Glutamatergic neuron (in vitro differentiated cells): ENCODE results near the gene YPEL4. TPM values are rescaled to one million over a fixed set of nuclear protein-coding genes. Genes with fewer than 3 reads are reported as not detected.

ENCODE experiments used
- DNase-seq: peaks from one replicate; pipeline ENCODE4 v3.0.0; 2022
- H3K27ac Mint-ChIP-seq: one replicate; pipeline ENCODE4 v1.8.0; 2020; ENCODE audit warnings: mild to moderate bottlenecking, mixed read lengths, inconsistent platforms; ENCODE audit not compliant: unreplicated experiment
- H3K27me3 Mint-ChIP-seq: one replicate; pipeline ENCODE4 v1.8.0; 2020; ENCODE audit warnings: mild to moderate bottlenecking, moderate library complexity, mixed read lengths, inconsistent platforms; ENCODE audit not compliant: unreplicated experiment
- H3K36me3 Mint-ChIP-seq: one replicate; pipeline ENCODE4 v1.8.0; 2020; ENCODE audit warnings: mild to moderate bottlenecking, mixed read lengths, inconsistent platforms; ENCODE audit not compliant: unreplicated experiment
- H3K4me1 Mint-ChIP-seq: one replicate; pipeline ENCODE4 v1.8.0; 2020; ENCODE audit warnings: mild to moderate bottlenecking, low read depth, mixed read lengths, inconsistent platforms; ENCODE audit not compliant: unreplicated experiment
- H3K4me3 Mint-ChIP-seq: one replicate; pipeline ENCODE4 v1.8.0; 2020; ENCODE audit warnings: mild to moderate bottlenecking, mixed read lengths, inconsistent platforms; ENCODE audit not compliant: unreplicated experiment
- H3K9me3 Mint-ChIP-seq: one replicate; pipeline ENCODE4 v1.8.0; 2020; ENCODE audit warnings: mild to moderate bottlenecking, moderate library complexity, mixed read lengths, inconsistent platforms; ENCODE audit not compliant: unreplicated experiment
- total RNA-seq: library from RNA; stranded (reverse); fragmentation: NEBNext Ultra II Directional; extraction: Animal tissue kit (Norgen Biotek cat#: 25700); gene quantifications from one replicate; pipeline ENCODE4 v1.2.1, GENCODE V29; 2021; ENCODE audit not compliant: unreplicated experiment
- TF ChIP-seq, protein P1 (sequence below): fragments of 200-600 bp; sonication (generic); IDR thresholded peaks from one replicate; pipeline ENCODE4 v1.5.0; 2021; ENCODE audit not compliant: partially characterized antibody, unreplicated experiment

The YPEL4 gene
- total RNA-seq, 1 donor from 2014 or later: 16.9 TPM

DNA sequence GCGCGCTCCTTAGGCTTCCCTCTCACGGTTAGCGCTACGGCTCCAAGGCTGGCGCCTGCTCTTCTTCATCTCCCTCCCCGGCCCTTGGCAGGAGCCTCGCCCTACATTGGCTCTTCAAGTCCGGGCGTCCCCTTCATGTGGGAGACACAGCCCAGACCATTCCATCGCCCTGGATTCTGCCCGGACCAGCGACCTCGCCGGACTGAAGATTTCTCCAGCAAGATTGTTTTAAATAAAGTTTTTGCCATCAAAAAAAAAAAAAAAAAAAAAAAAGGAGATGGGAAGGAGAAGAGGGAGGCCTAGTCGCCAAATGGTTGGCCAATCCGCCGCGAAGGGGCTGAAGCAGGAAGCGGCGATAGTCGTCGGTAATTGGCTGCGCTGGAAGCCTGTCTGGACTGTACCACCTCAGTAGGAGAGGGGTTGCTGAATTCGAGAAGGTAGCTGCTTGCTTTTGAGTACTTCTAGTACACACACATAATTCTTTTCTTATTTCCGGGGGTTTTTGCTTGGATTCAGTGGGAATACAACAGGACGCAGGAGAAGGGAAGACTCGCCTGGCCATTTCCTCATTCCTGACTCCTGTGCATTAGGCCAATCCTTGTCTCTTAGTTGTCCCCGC, 17.5 kb upstream of the YPEL4 start:
- no peaks in the 10 kb centered on the region for H3K36me3 Mint-ChIP-seq
- peak overlapping the region; percentile 97 for H3K4me3 Mint-ChIP-seq
- H3K4me1 Mint-ChIP-seq: peaks cover 5% of the 10 kb centered on the region
- TF ChIP-seq, protein P1, sequence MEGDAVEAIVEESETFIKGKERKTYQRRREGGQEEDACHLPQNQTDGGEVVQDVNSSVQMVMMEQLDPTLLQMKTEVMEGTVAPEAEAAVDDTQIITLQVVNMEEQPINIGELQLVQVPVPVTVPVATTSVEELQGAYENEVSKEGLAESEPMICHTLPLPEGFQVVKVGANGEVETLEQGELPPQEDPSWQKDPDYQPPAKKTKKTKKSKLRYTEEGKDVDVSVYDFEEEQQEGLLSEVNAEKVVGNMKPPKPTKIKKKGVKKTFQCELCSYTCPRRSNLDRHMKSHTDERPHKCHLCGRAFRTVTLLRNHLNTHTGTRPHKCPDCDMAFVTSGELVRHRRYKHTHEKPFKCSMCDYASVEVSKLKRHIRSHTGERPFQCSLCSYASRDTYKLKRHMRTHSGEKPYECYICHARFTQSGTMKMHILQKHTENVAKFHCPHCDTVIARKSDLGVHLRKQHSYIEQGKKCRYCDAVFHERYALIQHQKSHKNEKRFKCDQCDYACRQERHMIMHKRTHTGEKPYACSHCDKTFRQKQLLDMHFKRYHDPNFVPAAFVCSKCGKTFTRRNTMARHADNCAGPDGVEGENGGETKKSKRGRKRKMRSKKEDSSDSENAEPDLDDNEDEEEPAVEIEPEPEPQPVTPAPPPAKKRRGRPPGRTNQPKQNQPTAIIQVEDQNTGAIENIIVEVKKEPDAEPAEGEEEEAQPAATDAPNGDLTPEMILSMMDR: no peak
- peak overlapping the region; percentile 100 for H3K27ac Mint-ChIP-seq
- H3K27me3 Mint-ChIP-seq: peaks cover 21% of the 10 kb centered on the region
- peaks cover 24% of the 10 kb centered on the region for H3K9me3 Mint-ChIP-seq
- DNase-seq: peak; percentile 89

DNA sequence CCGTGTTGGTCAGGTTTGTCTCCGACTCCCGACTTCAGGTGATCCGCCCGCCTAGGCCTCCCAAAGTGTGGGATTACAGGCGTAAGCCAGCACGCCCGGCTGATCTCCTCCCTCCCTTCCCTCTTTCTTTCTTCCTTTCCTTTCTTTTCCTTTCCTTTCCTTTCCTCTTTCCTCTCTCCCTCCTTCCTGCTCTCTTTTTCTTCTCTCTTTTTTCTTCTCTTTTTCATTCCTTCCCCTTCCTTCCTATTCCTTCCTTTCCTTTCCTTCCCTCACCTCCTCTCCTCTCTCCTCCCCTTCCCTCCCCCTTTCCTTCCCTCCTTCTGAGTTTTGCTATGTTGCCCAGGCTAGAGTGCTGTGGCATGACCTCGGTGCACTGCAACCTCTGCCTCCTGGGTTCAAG, 14.3 kb upstream of the YPEL4 start:
- no peaks in the 10 kb centered on the region for H3K36me3 Mint-ChIP-seq
- H3K4me3 Mint-ChIP-seq: no peak overlapping the region
- DNase-seq: no peak
- H3K27me3 Mint-ChIP-seq: peaks cover 18% of the 10 kb centered on the region
- H3K27ac Mint-ChIP-seq: no peak overlapping the region
- TF ChIP-seq, protein P1: no peak
- no peaks in the 10 kb centered on the region for H3K4me1 Mint-ChIP-seq
- peaks cover 23% of the 10 kb centered on the region for H3K9me3 Mint-ChIP-seq

DNA sequence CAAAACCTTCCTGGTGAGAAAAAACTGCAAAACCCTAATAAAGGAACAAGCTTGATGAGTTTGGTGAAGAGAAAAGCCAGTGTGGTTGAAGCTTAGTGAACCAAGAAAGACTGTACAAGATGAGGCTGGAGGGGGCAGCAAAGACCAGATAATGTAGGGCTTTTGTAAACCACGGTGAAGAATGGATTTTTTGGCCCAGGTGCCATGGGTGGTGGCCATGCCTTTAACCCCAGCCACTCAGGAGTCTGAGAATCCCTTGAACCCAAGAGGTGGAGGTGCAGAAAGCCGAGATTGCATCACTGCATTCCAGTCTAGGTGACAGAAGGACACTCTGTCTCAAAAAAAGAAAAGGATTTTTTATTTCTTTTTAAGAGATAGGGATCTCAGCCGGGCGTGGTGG, 13.2 kb upstream of the YPEL4 start:
- peaks cover 13% of the 10 kb centered on the region for H3K27me3 Mint-ChIP-seq
- H3K27ac Mint-ChIP-seq: peak overlapping the region; percentile 38
- no peak for DNase-seq
- peaks cover 16% of the 10 kb centered on the region for H3K9me3 Mint-ChIP-seq
- H3K36me3 Mint-ChIP-seq: no peaks in the 10 kb centered on the region
- no peak overlapping the region for H3K4me3 Mint-ChIP-seq
- peaks cover 5% of the 10 kb centered on the region for H3K4me1 Mint-ChIP-seq
- TF ChIP-seq, protein P1: no peak

DNA sequence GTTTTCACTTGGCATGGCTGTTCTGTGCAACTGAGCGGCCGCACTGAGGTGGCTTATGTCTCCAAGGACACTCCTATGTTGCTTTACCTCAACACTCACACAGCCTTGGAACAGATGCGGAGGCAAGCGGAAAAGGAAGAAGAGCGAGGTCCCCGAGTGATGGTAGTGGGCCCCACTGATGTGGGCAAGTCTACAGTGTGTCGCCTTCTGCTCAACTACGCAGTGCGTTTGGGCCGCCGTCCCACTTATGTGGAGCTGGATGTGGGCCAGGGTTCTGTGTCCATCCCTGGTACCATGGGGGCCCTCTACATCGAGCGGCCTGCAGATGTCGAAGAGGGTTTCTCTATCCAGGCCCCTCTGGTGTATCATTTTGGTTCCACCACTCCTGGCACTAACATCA, 10.0 kb upstream of the YPEL4 start:
- Mint-ChIP-seq H3K4me1 (peaks cover 9% of the 10 kb centered on the region), H3K27ac (no peak overlapping the region), H3K9me3 (no peaks in the 10 kb centered on the region), H3K4me3 (no peak overlapping the region), H3K27me3 (no peaks in the 10 kb centered on the region), H3K36me3 (no peaks in the 10 kb centered on the region)
- DNase-seq: no peak
- TF ChIP-seq, protein P1: no peak

DNA sequence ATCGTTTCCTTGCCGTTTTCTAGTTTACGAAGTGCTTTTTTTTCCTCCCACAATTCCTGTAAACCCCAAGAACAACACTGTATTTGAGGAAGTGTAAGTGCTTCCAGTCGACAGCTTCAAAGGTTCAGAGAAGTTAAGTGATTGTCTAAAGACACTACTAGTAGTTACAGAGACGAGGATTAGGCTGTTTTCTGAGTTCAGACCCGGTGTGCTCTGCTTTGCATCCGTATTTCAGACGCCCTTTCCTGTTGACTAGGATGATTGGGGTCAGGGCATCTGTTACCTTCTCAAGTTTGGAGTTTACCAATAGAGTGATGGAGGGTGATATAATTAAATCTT, 8.3 kb upstream of the YPEL4 start:
- H3K36me3 Mint-ChIP-seq: no peaks in the 10 kb centered on the region
- peaks cover 13% of the 10 kb centered on the region for H3K4me1 Mint-ChIP-seq
- H3K27ac Mint-ChIP-seq: peak overlapping the region; percentile 89
- peak overlapping the region; percentile 100 for H3K4me3 Mint-ChIP-seq
- TF ChIP-seq, protein P1: no peak
- H3K27me3 Mint-ChIP-seq: peaks cover 2% of the 10 kb centered on the region
- no peak for DNase-seq
- peaks cover 5% of the 10 kb centered on the region for H3K9me3 Mint-ChIP-seq
